Left forelimb (tissue), 1 donor: Measurements from ENCODE around the gene GANC.

Source experiments
- DNase-seq: peaks from one replicate; pipeline ENCODE4 v3.0.0-alpha.2; 2018; ENCODE audit warnings: low spot score

The GANC gene

DNA sequence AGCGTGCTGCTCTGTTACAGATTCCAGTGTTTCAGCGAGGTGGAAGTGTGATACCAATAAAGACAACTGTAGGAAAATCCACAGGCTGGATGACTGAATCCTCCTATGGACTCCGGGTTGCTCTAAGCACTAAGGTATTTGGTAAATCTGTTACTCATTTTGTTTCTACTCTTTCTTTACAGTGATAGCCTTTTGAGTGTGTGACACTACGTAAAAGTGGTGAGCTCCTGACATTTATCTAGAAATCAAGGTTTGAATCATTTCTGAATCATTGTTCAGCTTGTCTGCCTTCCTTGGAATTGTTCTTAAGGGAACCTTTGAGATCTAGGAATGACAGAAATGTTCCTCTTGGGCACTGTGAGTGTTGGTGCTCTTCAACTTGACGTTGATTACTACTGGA lies 75.1 kb downstream of the GANC start:
- DNase-seq: no peak

DNA sequence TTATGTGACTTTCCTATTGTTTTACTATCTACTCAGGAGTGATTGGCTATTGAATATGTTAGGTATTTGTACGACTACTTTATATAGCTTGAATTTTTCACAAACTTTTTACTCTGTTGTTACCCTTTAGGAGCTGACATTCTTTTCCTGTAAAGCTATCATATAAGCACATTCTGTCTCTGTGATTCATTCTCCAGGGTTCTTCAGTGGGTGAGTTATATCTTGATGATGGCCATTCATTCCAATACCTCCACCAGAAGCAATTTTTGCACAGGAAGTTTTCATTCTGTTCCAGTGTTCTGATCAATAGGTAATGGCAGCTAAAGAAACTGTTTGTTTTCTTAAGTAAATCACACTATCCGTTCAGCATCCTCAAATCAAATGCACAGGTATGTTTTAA lies 76.2 kb downstream of the GANC start:
- no peak for DNase-seq

DNA sequence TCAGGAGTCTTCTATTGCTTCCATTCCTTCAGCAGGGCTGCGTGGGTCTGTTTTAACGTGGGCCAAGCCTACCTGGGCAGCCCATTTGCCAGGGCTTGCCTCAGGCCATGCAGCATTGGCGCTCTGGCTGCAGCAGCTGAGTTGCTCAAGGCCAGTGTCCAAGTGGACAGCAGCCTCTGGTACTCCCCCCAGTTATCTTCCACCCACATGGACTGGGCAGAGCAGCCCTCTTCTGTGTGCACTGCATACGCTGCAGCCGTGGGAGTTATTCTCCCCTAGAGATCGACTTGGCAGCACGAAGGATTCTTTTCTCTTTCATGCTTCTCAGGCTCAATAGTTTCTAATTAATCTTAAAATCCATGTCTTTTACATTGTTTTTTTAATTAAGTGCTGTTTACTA lies 79.4 kb downstream of the GANC start:
- no peak for DNase-seq

DNA sequence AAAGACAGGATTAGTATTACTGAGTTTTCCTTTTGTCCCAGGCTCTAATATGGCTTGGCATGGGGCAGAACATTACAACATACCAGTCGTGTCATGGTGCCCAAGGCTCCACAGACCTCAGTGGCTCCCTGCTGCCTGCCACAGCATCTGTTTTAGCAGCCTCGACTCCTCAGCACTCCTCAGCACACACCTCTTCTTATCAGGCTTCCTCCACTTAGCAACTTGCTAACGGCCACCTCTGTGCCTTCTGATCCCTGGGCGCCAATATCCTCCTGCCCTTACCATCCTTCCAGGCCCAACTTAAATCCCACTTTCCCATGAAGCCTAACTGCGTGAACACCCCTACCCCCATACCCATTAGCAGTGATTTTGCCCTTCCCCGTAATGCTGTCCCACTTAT lies 80.1 kb downstream of the GANC start:
- DNase-seq: no peak

DNA sequence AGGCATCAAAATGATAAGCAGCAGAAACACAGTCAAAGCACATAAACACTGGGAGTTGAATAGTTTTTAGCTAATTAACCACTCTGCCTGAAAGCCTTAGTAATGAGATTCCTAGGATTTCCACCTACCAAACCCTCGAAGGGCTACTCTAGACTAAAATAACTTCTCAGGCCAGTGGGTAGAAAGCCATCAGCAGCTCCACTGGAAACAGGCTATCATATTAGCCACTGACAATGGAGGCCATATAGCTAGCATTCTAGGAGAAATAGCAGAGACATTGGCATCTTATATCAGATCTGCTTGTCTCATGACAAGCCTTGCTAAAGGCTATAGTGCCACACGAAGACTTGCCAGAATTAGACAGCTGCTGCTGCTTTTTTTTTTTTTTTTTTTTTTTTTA lies 81.8 kb downstream of the GANC start:
- no peak for DNase-seq

DNA sequence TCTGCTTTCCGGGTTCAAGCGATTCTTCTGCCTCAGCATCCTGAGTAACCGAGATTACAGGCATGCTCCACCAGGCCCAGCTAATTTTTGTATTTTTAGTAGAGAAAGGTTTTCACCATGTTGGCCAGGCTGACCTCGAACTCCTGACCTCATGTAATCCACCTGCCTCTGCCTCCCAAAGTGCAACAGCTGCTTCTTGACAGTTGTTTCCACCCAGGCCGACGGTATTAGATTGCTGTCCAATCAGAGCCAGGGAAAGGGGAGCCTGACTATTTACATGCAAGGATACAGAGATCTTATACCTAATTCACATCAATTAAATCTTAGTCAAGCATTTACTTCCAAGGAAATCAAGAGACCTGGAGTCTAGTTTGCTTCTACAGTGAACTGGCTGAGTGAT lies 82.3 kb downstream of the GANC start:
- no peak for DNase-seq

DNA sequence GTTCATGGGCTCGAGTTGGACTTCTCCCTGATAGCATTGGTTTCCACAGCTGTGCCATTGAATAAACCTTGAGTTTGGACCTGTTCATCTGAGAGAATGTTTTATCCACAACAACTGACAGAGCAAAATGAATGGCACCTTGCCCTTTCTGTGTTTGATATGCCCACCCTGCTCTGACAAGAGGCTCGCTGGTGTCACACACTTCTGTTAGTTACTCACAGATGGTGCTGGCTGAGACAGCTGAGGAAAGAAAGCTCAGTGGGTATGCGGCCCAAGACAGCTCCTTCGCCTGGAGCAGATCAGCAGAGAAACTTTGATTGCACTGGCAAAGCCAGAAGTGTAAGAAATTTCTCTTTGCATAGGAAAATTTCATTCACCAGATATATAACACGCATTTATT lies 83.8 kb downstream of the GANC start:
- DNase-seq: no peak

DNA sequence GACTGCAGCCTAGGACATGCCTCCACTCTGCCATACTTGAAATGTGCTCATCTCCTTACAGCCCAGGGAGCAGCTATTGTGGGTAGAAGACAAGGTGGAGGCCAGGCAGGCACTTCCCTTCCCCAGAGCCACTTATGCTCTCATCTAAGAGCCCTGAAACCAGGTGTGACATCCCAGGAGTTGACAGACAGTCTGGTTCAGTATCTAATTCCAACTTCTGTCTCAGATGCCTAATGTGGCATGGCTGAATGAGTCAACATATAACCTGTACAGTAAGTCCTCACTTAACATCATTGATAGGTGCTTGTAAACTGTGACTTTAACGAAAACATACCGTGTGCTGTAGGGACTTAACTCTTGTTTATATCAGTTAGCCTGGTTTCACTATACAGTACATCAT lies 85.1 kb downstream of the GANC start:
- no peak for DNase-seq

DNA sequence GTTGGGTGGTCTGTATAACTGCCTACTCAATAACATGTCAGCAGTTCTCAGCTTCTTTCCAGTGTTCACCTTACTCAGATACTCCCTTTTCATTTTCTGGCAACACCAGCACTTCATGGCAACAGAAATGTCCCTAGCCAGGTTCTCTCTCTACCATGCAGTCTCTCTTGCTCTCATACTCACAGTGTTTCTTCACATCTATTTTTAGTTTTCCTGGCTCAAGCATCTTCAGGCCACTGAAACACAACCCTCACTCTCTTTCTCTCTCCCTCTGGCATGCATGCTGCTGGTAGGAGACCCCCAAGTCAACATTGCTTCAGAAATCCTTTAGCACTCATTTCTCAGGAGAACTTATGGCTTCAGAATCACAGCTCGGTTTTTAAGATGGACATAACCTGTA lies 86.2 kb downstream of the GANC start, which contains the start of gene CAPN3:
CAPN3 (plus strand) TSS at position 253 of the 400 bp plus-strand sequence. CDS start 305 bp downstream, outside the sequence.
- DNase-seq: no peak

DNA sequence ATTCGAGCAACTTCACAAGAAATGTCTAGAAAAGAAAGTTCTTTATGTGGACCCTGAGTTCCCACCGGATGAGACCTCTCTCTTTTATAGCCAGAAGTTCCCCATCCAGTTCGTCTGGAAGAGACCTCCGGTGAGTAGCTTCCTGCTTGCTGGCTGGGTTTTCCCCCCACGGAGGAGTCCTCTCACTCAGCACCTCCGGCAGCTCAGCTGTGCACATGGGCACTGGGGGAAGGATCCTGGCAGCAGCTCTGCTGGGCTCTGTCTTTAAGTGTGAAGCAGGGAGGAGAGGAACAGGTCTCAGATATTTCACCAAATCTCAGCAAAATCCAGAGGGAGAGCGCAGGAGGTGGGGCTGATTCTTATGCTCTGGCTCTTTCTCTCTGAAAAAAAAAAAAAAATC lies 87.0 kb downstream of the GANC start:
- DNase-seq: no peak

DNA sequence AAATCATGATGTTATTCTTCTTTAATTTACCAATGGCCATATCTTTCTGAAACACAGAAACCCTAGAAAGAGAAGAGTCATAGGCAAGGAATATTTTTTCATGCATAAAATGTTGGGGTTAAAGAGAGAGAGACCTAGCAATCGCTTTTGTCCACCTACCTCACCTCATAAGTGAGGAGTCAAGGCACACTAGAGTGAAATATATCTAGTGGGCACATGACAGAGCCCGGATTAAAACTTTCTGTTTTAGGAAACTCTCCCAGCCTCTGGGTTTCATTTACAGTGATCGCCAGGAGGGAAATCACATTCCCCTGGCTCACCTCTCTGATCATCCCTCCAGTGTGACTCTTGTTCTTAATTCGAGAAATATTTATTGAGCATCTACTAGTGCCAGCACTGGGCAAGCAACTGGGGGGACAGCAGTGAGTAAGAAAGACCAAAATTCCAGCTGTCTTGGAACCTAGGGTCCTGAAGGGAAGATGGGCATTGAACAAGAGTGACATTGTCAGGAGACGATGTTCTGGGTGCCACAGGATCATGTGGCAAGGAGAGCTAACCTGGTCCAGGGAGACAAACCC lies 87.6 kb downstream of the GANC start:
- no peak for DNase-seq

DNA sequence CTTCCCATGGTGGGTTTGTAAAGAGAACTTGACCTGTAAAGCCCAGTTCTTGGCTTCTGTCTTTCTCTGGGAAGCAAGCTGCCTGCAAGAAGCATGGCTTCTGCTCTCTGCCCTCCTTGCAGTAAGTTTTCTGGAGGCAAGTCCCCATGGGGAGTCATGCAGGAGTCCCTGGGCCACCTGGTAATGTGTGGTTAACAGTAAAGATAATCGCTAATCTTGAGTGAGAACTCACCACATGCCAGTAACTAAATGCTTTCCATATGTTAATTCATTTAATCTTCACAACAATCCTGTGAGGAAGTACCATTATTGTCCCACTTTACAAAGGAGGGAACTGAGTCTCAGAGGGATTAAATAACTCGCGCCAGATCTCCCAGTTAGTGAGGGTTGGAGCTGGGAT lies 90.5 kb downstream of the GANC start:
- DNase-seq: no peak

DNA sequence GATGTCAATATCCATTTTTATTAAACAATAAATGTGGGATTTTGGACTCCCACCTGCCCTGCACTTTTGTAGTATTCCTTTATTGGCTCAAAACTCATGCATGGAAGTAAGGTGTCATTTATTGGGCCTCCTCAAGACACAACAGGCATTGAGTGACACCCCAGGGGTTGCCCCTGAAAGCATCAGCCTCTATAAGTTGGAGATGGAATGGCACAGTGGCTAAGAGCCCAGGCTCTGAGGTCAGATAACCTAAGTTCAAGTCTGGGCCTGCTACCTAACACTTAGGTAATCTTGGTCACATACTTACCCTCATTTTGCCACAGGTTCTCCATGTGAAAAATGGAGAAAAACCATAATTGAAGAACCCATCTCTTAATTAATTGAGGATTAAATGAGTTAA lies 90.9 kb downstream of the GANC start:
- no peak for DNase-seq

DNA sequence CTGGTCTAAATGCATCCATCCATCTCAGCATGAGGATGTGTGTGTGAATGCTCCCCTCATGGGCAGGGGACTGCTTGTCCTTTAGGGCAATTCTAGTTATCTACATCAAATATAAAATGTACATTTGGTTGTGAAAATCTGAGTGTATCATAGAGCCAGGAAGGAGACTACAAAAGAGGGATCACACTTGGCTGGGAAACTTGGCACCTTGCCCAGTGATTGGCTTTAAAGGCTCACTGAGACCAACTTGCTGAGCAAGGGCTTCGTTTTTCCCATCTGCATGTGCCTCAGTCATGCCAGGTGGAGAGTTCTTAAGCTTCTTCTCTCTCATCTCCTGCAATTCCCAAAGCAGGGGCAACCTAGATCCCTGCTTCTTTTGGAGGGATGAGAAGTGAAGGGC lies 91.5 kb downstream of the GANC start:
- DNase-seq: no peak

DNA sequence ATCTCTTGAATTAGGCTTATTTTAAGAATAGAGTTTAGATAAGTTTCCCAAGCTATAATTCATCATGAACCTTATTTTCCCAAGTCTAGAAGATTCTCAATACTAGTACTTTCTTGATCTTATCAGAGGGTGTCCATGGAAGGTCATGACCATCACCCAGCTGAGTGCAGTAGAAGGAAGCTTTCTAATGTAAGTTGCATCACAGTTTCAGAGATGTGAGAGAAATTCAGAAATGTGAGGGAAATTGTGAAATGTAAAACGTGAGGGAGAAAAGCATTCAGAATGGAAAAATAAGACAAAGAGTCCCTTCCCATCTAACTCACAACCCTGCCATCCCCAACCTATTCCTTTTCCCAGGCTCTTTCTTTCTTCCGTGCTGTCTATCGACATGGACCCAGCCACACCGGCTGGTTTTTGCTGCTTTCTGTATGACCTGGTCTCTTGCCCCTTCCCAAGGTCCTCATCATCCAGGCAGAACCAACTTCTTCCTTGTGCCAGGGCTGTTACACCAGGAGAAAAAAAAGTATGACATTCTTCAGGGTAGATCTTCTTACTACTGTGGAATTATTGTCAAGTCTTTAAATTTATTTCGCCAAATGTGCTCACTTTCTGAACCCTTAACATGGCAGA lies 93.0 kb downstream of the GANC start:
- no peak for DNase-seq

DNA sequence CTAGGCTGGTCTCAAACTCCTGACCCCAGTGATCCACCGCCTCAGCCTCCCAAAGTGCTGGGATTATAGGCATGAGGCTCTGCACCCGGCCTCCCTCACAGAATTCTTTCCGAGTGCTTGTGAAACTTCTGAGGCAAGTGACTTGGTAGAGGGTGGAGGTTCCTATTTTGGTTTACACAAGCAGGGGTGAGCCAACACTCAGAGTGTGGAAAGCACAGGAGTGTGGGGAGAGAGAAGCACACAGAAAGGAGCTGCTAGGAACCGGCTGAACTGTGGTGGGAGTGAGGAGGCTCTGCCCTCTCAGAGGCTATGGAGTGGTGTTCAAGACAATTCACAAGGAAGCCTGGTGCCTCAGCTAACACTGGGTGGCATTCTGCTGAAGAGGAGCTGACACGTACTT lies 94.0 kb downstream of the GANC start:
- DNase-seq: no peak

DNA sequence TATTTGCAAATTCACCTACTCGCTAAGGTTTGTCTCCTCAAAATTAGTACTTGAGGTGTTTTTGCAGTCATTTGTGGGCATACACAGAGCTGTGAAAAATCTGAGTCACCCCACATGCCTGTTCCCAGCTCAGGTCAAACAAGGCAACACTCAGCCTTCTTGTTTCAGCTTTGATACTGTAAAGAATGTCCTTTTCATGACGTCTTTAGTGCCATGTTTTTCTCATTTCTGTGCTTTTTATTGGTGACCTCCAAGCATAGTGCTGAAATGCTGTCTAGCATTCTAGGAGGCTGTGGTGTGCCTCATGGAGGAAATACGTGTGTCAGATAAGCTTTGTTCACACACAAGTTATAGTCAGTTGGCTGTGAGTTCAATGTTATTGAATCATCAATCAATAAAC lies 95.1 kb downstream of the GANC start:
- no peak for DNase-seq

DNA sequence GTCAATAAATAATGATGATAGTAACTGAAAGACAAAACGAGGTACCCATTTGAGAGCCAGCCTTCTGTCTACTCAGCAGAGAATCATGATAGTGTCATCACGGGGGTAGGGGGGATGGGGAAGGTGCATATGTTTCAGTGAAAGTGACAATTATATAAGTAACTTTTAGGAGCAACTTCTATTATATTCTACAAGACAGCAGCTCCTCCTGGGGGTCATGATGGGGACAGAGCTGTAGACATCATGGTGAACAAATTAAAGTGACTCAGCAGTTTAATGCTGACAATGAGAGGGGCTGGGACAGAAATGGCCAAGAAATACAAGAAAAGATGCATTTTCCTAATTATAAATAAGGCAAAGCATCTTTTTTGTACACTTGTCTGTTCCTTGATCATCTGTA lies 98.1 kb downstream of the GANC start:
- no peak for DNase-seq

DNA sequence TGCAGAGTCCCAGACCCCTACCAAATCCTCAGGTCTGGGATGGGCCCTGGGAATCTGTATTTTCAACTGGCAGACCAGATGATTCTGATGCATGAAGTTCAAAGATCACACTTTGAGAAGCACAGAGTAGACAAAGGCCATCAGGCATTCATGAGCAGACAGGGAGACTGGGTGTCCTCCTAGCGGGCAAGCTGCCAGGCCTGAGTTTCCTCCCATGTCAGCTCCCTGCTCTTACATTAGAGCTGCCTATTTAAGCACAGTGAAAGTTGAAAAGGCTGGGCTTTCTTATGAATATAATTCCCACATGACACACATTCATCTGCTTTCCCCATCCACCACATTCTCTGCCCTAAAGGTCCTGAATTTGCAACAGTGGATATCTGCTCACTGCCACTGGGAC lies 100.3 kb downstream of the GANC start:
- DNase-seq: no peak

DNA sequence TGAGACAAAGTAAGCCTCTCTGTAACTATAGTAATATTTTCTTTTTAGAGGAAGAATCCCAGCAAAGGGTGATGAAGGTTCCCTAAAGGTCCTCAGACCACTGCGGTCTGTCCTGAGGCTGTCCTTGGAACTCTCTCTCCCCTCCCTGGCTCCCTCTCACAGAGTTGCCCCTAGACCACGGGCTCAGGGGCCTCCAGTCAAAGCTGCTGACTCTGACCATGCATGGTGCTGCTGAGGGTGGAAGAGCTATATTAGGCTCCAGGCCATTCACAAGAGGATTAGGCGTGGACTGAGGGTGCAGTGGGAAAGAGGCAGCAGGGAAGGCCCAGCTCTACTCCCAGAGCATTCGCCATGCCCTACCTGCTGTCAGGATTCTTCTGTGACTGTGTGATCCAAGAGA lies 100.9 kb downstream of the GANC start:
- DNase-seq: no peak

DNA sequence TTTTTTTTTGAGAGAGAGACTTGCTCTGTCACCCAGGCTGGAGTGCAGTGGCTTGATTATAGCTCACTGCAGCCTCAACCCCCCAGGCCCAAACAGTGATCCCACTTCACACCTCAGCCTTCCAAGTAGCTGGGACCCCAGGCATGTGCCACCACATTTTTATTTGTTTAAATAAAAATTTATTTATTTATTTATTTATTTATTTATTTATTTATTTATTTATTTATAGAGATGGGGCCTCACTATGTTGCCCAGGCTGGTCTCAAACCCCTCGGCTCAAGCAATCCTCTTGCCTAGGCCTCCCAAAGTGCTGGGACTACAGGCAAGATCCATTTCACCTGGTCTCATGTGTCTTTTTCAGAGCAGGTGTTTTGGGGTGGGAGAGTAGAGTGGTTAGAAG lies 101.8 kb downstream of the GANC start:
- DNase-seq: no peak

DNA sequence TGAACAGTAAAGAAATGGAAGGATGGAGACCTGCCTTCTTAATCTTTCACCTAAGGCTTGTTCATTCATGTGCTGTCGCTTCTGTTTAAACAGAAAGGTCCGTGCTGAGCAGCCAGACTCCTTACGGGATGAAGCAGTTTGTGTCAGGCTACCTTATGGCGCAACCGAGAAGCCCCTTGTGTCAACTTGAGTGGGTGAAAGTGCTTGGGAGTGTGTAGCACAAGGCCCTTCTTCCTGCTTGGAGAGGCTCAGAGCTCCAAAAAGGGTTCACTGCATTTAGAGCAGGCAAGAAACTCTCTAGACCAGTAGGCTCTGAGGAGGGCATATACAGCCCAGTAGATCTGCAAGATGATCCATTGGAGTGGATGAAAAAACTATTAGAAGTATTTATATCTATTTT lies 102.3 kb downstream of the GANC start:
- DNase-seq: no peak

DNA sequence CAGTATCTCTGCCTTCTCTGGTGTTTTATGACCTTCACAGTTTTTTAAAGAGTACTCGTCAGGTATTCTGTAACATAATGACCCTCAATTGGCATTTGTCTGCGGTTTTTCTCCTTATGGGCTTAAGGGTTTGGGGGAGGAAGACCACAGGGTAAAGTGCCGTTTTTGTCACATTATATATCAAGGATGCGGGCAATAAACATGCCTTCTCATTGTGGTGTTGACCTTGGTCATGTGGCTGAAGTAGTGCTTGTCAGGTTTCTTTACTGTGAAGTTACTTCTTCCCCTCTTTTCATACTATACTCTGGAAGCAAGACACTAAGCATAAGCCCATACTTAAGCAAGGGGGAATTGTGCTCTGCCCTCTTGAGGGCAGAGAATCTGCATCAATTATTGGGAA lies 102.9 kb downstream of the GANC start:
- DNase-seq: no peak

DNA sequence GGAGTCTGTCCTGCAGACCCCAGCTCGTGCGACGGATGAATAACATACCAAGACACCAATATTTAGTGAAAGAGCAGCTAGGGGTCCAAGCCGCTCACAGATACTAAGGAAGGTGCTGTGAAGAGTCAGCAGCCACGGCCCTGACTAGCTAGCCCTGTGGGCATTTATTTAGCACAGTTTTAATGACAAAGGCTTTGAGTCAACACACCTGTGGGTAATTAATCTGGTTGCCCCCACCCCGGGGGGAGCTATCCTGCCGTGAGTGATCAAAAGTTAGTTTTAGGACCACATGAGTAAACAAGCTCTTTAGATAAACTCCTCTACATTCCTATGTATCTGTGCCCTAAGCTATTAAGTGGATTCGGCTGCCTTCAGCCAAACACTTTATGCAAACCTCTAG lies 105.0 kb downstream of the GANC start:
- no peak for DNase-seq
